ENCODE results near the gene NOD2.

- TF ChIP-seq POLR2AphosphoS5 (IDR thresholded peaks at IDR 0.05; ENCODE audit: low read depth, low read length) (no peak), CTCF (IDR thresholded peaks at IDR 0.05 in 2 of 3, conservative IDR thresholded peaks at IDR 0.05 in 1 of 3; ENCODE audit: borderline replicate concordance in 1 of 3, insufficient read depth in 1 of 3, low read depth in 2 of 3, low read length in 2 of 3) (no peak), EGR1 (IDR thresholded peaks at IDR 0.05; ENCODE audit: low read depth) (no peak), SIN3A (IDR thresholded peaks at IDR 0.05; ENCODE audit: low read depth) (no peak), SP1 (IDR thresholded peaks at IDR 0.05; ENCODE audit: low read depth) (no peak), EZH2 (IDR thresholded peaks at IDR 0.05) (no peak), ZBTB33 (IDR thresholded peaks at IDR 0.05; ENCODE audit: extremely low read depth, insufficient replicate concordance, low read length) (no peak), ZNF274 (IDR thresholded peaks at IDR 0.05; ENCODE audit: low read depth, low read length) (no peak), YY1 (IDR thresholded peaks at IDR 0.05; ENCODE audit: extremely low read depth, insufficient replicate concordance, low read depth, low read length) (no peak), POLR2A (IDR thresholded peaks at IDR 0.05; ENCODE audit: borderline replicate concordance, extremely low read depth, insufficient read depth, insufficient read length) (no peak)
Measured at GRCh38 chr16:50774405-50774804, 81.0 kb downstream of the NOD2 start.
